DMS 273 (cell line): ENCODE results near the gene KANSL1L.
"Not testable (repeated sequence)": the region's sequence is repeated elsewhere in the genome, so short reads cannot be mapped to it uniquely, and the experiment has no call there.

Experiments
- DNase-seq: peaks from one replicate; lab custom pipeline; 2025; ENCODE audit not compliant: unreplicated experiment; lab: John Stamatoyannopoulos, UW

Gene KANSL1L

DNA sequence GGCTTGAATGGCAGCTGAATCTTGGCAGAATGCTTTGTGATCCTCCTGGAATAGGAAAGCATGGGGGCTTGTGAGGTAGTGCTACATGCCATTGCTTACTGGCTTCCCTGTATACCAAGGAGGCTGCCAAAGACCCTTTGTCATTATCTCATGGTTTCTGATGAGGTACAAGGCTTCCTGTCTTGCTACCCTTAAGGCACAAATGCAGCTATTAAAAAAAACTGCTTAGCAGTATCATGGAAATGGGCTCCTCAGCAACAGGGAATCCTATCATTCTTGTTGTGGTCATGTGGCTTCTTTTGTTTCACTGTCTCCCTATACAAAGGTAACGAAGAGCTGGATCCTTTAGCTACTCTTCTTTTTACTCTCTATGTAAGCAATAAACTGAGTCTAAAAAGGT, 6.6 kb upstream of the KANSL1L start:
- no peak for DNase-seq

GRCh38 chr2:210177115-210177514, 5.9 kb upstream of the KANSL1L start:
- not testable (repeated sequence) for DNase-seq

DNA sequence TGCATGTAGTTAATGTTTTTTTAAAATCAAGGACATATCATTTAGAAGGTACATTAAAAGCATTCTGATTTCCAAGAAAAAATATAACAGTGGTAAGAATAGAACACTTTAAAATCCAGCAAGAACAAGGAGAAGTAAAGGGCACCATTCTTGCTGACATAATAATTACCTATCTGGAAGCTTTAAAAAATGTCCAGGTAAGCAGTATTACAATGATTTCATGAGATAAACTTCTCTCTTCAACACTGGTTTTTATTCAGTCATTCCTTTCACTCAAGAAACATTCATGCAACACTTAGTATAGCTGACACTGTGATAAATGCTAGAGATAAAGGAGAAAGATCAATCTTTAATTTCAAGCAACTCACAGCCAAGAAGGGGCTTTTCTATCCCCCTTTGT, 2.9 kb upstream of the KANSL1L start:
- no peak for DNase-seq

DNA sequence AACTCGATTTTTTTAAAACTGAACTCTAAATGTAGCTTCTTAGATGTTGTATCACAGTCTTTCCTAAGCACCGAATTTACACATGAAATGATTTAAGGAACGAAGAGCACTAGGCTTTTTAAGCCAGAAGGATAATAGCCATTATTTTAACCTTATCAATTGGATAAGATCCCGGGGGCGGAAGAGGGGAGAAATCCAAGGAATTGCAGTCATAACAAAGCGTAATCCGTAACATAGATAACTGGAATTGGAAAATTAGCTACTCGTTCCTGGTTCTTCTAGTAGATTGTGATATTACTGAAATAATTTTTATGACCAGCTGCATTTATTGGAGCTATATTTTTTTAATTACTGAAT, 988 bp upstream of the KANSL1L start:
- DNase-seq = no peak

DNA sequence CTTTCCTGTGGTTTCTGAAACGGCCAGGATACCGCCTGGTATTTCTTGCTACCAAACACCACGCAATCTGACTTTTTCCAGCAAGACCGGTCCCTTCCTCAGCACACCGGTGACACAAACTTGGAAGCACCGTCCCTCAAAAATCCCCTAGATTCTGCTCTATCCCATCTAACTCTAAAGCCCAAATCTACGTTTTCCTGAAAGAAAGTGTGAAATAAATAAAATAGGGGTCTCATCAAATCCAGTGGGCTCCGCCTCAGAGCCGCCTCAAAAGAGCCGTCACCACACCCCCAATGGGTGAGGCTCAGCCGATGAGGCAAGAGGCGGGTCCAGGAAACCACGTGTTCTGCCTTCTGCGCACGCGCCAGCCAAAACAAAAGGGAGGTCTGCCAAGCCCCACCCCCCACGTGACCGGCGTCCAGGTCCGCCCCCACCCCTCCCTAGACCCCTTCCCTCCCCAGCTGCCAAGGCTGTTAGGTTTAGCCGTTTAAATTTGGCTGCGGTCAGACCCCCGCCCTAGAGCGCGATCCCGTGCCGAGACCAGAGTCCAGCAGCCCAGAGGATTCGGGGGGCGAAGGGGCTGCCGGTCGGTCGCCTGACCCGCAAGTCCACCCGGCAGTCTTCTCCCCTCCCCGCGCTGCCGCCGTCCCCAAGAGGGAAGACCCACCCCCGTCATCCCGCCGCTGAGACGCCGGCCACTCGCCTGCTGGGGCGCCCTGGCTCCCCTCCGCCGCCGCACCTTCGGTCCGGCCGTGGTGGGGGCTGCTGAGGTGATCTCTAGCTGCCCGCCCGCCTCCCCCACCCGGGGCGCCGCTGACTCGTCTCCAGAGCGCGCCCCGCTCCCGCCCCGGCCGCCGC, 534 bp downstream of the KANSL1L start:
- peak; percentile 97 for DNase-seq

- DNase-seq = no peak
Observed at GRCh38 chr2:210170196-210170445, 1.1 kb downstream of the KANSL1L start.

GRCh38 chr2:210169516-210170195, 1.6 kb downstream of the KANSL1L start:
- DNase-seq = peak; percentile 60

- DNase-seq = no peak
Observed at GRCh38 chr2:210167227-210167626, 4.0 kb downstream of the KANSL1L start.

DNA sequence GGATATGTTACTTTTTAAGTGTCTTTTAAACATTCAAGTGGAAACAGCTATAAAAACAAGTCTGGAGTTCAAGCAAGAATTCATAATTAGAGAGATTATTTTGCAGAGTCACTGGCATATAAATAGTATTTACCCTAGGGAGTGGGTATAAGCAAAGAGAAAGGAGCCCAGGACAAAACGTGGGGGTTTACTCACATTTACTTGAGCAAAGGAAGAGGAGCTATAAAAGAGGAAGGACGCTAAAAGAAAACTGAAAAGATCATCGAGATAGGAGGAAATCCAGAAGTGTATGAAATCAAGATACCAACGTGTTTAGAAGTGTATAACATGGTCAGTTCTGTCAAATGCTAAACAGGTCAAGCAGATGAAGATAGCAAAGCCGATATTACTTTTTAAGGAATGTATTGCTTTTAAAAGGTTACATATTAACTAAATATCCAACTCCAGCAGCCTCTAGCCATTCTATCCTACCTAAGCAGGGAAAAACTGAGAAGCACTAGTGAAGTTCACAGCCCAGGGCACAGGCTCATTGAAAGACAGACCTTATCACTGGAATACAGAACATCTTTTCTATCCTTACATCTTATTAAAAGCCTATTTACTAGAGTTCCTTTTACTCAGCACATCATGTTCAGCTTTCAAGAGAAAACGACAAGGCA, 8.6 kb downstream of the KANSL1L start:
- DNase-seq = no peak

DNA sequence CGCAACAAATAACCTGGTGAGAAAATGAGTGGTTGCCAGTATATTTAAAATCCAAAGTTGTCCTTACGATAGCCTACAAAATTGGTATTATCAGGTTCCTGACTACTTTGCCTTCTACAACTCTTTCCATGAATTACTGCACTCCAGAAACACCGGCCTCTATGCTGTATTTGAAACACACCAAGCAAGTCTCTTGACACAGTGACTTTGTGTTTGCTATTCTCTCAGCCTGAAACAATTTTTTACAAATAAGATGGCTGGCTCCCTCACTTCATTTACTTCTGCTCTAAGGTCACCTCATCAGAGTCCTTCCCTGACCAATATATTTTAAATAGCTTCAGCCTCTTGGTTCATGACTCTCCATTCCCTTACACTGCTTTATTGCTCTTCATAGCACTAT, 12.2 kb downstream of the KANSL1L start:
- no peak for DNase-seq

DNA sequence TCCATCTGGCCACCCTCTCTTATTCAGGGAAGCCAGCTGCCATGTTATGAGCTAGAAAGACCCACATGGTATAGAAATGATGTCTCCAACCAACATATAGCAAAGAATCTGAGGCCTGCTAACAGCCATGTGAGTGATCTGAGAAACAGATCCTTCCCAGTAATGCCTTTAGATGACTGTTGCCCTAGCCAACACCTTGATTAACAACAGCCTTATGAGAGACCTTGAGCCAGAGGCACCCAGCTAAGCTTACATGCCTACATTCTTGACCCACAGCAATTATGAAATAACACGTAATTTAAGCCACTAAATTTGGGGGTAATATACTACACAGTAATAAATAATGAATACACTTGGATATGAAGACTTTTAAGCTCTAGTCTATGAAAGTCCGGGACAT, 13.0 kb downstream of the KANSL1L start:
- peak; percentile 64 for DNase-seq

DNA sequence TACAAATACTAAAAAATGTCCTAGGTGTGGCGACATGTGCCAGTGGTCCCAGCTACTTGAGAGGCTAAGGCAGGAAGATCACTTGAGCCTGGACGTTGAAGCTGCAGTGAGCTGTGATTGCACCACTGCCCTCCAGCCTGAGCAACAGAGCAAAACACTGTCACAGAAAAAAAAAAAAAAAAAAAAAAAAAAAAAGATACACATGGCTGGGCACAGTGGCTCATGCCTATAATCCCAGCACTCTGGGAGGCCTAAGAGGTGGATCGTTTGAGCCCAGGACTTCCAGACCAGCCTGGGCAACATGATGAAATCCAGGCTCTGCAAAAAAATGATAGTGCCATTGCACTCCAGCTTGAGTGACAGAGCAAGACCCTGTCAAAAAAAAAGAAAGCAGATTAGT, 13.7 kb downstream of the KANSL1L start:
- no peak for DNase-seq

- no peak for DNase-seq
Observed at GRCh38 chr2:210147614-210148013, 23.6 kb downstream of the KANSL1L start.

- no peak for DNase-seq
Observed at GRCh38 chr2:210132239-210132638, 39.0 kb downstream of the KANSL1L start.

DNA sequence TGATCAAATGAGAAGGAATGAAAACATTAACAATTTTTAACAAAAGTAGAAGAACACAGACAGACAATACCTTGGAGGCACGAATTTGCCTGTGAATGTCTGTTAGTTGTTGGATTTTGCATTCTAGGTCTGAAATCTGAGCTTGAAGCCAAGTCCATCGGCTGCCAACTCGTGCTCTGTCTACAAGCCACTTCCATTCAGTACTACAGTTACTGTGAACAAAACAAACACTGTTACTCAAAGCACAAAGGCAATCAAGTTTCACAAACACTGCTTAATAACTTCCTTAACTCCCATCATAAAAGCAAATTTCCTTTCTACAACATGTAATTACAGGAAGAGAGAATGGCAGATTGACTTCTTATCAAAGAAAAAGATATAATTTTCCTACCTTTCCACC, 42.2 kb downstream of the KANSL1L start:
- peak; percentile 14 for DNase-seq

DNA sequence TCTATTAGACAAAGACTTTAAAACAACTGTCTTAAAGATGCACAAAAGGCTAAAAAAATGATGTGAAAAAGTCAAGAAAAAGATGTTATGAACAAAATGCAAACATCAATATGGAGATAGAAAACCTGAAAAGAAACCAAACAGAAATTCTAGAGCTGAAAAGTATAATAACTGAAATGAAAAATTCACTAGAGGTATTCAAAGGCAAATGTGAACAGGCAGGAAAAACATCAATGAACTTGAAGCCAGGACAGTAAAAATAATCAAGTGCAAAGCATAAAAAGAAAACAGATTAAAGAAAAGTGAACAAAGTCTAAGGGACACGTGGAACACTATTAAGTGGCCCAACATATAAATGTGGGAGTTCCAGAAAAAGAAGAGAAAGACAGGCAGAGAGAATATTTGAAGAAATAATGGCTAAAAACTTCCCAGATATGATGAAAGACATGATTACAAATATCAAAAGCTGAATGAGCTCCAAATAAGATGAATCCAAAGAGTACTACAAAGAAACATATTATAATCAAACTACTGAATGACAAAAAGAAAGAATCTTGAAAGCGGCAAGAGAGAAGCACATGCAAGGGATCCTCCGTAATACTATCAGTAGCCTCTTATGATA, 57.5 kb downstream of the KANSL1L start:
- DNase-seq = peak; percentile 5

DNA sequence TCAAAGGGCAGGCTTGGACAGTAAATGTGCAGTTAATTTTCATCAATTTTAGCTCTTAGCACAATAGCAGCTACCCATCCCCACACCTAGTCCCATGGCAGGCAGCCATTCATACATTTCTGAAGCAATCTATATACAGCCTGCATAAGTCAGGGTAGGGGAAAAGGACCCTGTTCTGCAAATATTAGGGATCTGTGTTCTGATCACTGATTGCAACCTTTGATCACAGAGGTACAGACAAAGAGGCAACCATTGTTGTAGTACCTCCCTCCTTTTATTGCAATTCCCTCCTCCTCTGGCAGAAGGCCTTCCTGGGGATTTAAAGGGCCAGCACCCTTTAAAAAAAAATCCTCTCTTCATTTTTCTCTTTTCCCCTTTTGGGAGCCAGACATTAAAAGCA, 58.3 kb downstream of the KANSL1L start:
- DNase-seq = no peak

DNA sequence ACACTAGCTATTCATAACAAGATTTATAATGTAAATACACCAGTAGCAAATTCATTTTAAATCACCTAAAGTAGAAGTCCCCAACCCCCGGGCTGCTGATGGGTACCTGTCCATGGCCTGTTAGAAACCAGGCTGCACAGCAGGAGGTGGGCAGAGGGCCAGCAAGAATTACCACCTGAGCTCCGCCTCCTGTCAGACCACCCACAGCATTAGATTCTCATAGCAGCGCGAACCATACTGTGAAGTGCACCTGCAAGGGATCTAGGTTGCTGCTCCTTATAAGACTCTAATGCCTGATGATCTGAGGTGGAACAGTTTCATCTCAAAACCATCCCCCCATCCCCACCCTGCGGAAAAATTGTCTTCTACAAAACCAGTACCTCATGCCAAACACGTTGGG, 71.3 kb downstream of the KANSL1L start:
- DNase-seq = peak; percentile 3

GRCh38 chr2:210094787-210095186, 76.4 kb downstream of the KANSL1L start:
- no peak for DNase-seq

- no peak for DNase-seq
Observed at GRCh38 chr2:210092791-210093190, 78.4 kb downstream of the KANSL1L start.

GRCh38 chr2:210086930-210087329, 84.3 kb downstream of the KANSL1L start:
- no peak for DNase-seq

GRCh38 chr2:210086292-210086691, 84.9 kb downstream of the KANSL1L start:
- no peak for DNase-seq
